GM18505 (cell line): Measurements from ENCODE around the gene PAN3.

ENCODE experiments used
- ATAC-seq: cut with Tn5 transposase; IDR thresholded peaks from one replicate; pipeline ENCODE4 v1.9.1; 2021; ENCODE audit not compliant: unreplicated experiment
- POLR2A ChIP-seq: IDR thresholded peaks from 4 replicates; pipeline ENCODE4 v1.6.1; 2011; ENCODE audit warnings: borderline replicate concordance; ENCODE audit not compliant: insufficient read depth, insufficient read length; ENCODE audit errors: extremely low read depth

Gene PAN3

GRCh38 chr13:28329395-28330158 lies 191.2 kb downstream of the PAN3 start:
- no peak for ATAC-seq
- no peak for TF ChIP-seq POLR2A

- no peak for ATAC-seq
- no peak for TF ChIP-seq POLR2A
Measured at GRCh38 chr13:28333204-28333881, 195.0 kb downstream of the PAN3 start.

- no peak for TF ChIP-seq POLR2A
- no peak for ATAC-seq
Measured at GRCh38 chr13:28336193-28336657, 197.9 kb downstream of the PAN3 start.

GRCh38 chr13:28337166-28338005 lies 199.0 kb downstream of the PAN3 start:
- TF ChIP-seq POLR2A, result no peak
- no peak for ATAC-seq

- ATAC-seq, result no peak
- TF ChIP-seq POLR2A, result no peak
Measured at GRCh38 chr13:28338006-28338574, 199.7 kb downstream of the PAN3 start.

GRCh38 chr13:28338742-28339141 lies 200.4 kb downstream of the PAN3 start:
- no peak for ATAC-seq
- TF ChIP-seq POLR2A, result no peak

- ATAC-seq, result no peak
- no peak for TF ChIP-seq POLR2A
Measured at GRCh38 chr13:28339419-28339818, 201.1 kb downstream of the PAN3 start.

GRCh38 chr13:28340272-28340793 lies 202.0 kb downstream of the PAN3 start:
- ATAC-seq, result no peak
- no peak for TF ChIP-seq POLR2A

- ATAC-seq, result no peak
- no peak for TF ChIP-seq POLR2A
Measured at GRCh38 chr13:28342251-28342650, 203.9 kb downstream of the PAN3 start.

GRCh38 chr13:28344163-28344562 lies 205.8 kb downstream of the PAN3 start:
- ATAC-seq, result no peak
- no peak for TF ChIP-seq POLR2A
